Natural killer cell (primary cell): ENCODE results near the gene RSF1. TPM values are rescaled to one million over a fixed set of nuclear protein-coding genes. Genes with fewer than 3 reads are reported as not detected.
"Not testable (repeated sequence)": the region's sequence is repeated elsewhere in the genome, so short reads cannot be mapped to it uniquely, and the experiment has no call there.

ENCODE experiments used
- ATAC-seq, 3 donors: fragments of 150-1000 bp in 2 of 3; fragments of 200-7000 bp in 1 of 3; cut with Tn5 transposase; 1 replicate in 1 of 3; 2 replicates in 2 of 3; pipeline ENCODE4 v1.10.0; 2021; ENCODE audit warnings: mild to moderate bottlenecking in 2 of 3, moderate library complexity in 2 of 3
- DNase-seq, 2 donors: peaks; one replicate each; pipeline versions ENCODE4 v3.0.0 to v3.0.0-alpha.2; 2013 to 2021; ENCODE audit warnings: mixed read lengths in 1 of 2
- H3K27ac ChIP-seq: one replicate; pipeline ENCODE4 v1.5.1; 2013; ENCODE audit warnings: mild to moderate bottlenecking, low read length
- H3K27me3 ChIP-seq: one replicate; pipeline ENCODE4 v1.6.1; 2013; ENCODE audit warnings: low read length; ENCODE audit not compliant: control insufficient read depth, insufficient read depth
- H3K36me3 ChIP-seq: one replicate; pipeline ENCODE4 v1.6.1; 2013; ENCODE audit warnings: low read length; ENCODE audit not compliant: control insufficient read depth, insufficient read depth
- H3K4me1 ChIP-seq: one replicate; pipeline ENCODE4 v1.6.1; 2013; ENCODE audit warnings: low read length; ENCODE audit not compliant: control insufficient read depth, insufficient read depth
- H3K4me3 ChIP-seq: one replicate; pipeline ENCODE4 v1.5.1; 2013; ENCODE audit warnings: low read length
- H3K9me3 ChIP-seq: one replicate; pipeline ENCODE4 v1.6.1; 2013; ENCODE audit warnings: low read length; ENCODE audit not compliant: control insufficient read depth, insufficient read depth
- H3K27ac Mint-ChIP-seq, 2 donors: one replicate each; pipeline ENCODE4 v1.8.0; 2022; ENCODE audit warnings: mild to moderate bottlenecking in 2 of 2, mixed read lengths in 2 of 2, moderate library complexity in 1 of 2
- H3K27me3 Mint-ChIP-seq, 2 donors: one replicate each; pipeline ENCODE4 v1.8.0; 2022; ENCODE audit warnings: low read depth in 2 of 2, mixed read lengths in 2 of 2
- H3K36me3 Mint-ChIP-seq: one replicate; pipeline ENCODE4 v1.8.0; 2022; ENCODE audit warnings: mixed read lengths
- H3K4me1 Mint-ChIP-seq, 2 donors: one replicate each; pipeline ENCODE4 v1.8.0; 2022; ENCODE audit warnings: mixed read lengths in 2 of 2
- H3K4me3 Mint-ChIP-seq: one replicate; pipeline ENCODE4 v1.8.0; 2022; ENCODE audit warnings: mild to moderate bottlenecking, moderate library complexity, mixed read lengths
- H3K9me3 Mint-ChIP-seq, 2 donors: one replicate each; pipeline ENCODE4 v1.8.0; 2022; ENCODE audit warnings: mixed read lengths in 2 of 2
- WGBS: methylation state at CpG from one replicate; pipeline ENCODE4 v1.1.7; 2013; ENCODE audit warnings: missing lambda C conversion rate; ENCODE audit not compliant: insufficient coverage; 5-methylcytosine and 5-hydroxymethylcytosine counted together
- intact Hi-C: fragments of 100-400 bp; cut with micrococcal nuclease; formaldehyde crosslinking; loops from one replicate; pipeline ENCODE4 v1.14.2; 2022
- total RNA-seq, 4 donors: library from RNA; stranded (reverse); fragments of 120-200 nt in 1 of 4; gene quantifications; one replicate each; pipeline versions ENCODE4 v1.2.3 to v1.2.4, GENCODE V29; 2013 to 2022
- TF ChIP-seq, protein P1 (sequence below): fragments of 200-600 bp; IDR thresholded peaks from one replicate; pipeline ENCODE4 v1.8.0; 2022; ENCODE audit warnings: antibody characterized with exemption

The RSF1 gene
- total RNA-seq, 3 donors from 2014 or later (not counting 1 experiment from before 2014, with no cell fraction given) = 87.3 to 119 (median 110) TPM

GRCh38 chr11:77865805-77866204 is 45.3 kb upstream of the RSF1 start:
- ATAC-seq (no peak), DNase-seq (no peak)
- no peaks in the 10 kb centered on the region for H3K27me3 Mint-ChIP-seq
- TF ChIP-seq, protein P1, sequence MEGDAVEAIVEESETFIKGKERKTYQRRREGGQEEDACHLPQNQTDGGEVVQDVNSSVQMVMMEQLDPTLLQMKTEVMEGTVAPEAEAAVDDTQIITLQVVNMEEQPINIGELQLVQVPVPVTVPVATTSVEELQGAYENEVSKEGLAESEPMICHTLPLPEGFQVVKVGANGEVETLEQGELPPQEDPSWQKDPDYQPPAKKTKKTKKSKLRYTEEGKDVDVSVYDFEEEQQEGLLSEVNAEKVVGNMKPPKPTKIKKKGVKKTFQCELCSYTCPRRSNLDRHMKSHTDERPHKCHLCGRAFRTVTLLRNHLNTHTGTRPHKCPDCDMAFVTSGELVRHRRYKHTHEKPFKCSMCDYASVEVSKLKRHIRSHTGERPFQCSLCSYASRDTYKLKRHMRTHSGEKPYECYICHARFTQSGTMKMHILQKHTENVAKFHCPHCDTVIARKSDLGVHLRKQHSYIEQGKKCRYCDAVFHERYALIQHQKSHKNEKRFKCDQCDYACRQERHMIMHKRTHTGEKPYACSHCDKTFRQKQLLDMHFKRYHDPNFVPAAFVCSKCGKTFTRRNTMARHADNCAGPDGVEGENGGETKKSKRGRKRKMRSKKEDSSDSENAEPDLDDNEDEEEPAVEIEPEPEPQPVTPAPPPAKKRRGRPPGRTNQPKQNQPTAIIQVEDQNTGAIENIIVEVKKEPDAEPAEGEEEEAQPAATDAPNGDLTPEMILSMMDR = no peak
- H3K9me3 Mint-ChIP-seq = no peaks in the 10 kb centered on the region
- Histone ChIP-seq H3K27me3 (no peaks in the 10 kb centered on the region), H3K36me3 (peaks cover 3% of the 10 kb centered on the region), H3K27ac (no peak overlapping the region), H3K4me3 (no peak overlapping the region), H3K4me1 (no peaks in the 10 kb centered on the region), H3K9me3 (no peaks in the 10 kb centered on the region)
- no peaks in the 10 kb centered on the region for H3K36me3 Mint-ChIP-seq
- intact Hi-C loops = no loop called here
- 95% methylated on average over 1 of the region's 1 CpG for WGBS
- H3K4me1 Mint-ChIP-seq = no peaks in the 10 kb centered on the region
- no peak overlapping the region for H3K27ac Mint-ChIP-seq
- H3K4me3 Mint-ChIP-seq = no peak overlapping the region

DNA sequence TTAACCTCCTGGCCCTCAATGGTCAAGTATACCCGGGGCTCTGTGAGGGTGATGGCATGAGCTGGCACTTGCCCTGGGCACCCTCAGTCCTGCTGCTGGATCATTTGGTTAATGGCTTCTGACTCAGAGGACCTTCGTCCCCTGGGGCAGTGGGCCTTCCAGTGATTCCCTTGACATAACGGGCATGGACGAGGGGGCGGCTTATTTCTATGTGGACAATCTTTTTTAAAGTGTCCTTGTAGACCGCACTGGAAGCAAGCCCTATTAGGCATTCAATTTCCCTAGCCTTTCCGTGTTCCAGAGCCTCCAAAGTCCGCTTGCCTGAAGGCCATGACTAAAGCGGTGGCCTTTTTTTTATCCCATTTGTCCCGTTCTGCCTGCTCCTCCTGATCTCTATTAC is 40.9 kb upstream of the RSF1 start:
- H3K27ac Mint-ChIP-seq, DNase-seq, H3K27me3 ChIP-seq, H3K27me3 Mint-ChIP-seq, H3K4me3 Mint-ChIP-seq, H3K27ac ChIP-seq, H3K4me3 ChIP-seq, H3K36me3 Mint-ChIP-seq, intact Hi-C loops, H3K4me1 ChIP-seq, ATAC-seq, H3K4me1 Mint-ChIP-seq, H3K9me3 Mint-ChIP-seq, H3K9me3 ChIP-seq, H3K36me3 ChIP-seq: not testable (repeated sequence)
- 96% methylated on average over 10 of the region's 10 CpGs for WGBS

DNA sequence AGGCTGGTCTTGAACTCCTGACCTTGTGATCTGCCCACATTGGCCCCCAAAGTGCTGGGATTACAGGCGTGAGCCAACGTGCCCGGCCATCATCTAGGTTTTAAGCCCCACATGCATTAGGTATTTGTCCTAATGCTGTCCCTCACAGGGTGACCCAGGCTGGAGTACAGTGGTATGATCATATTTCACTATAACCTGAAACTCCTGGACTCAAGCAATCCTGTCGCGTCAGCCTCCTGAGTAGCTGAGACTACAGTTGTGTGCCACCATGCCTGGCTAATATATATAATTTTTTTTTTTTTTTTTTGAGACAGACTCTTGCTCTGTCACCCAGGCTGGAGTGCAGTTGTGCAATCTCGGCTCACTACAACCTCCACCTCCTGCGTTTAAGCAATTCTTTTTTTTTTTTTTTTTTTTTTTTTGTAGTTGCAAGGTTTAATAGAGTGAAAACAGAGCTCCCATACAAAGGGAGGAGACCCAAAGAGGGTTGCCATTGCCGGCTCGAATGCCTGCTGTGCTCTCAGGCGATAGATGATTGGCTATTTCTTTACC is 37.5 kb upstream of the RSF1 start:
- not testable (repeated sequence) for ATAC-seq
- whole genome bisulfite sequencing = over 99% methylated on average over 6 of the region's 10 CpGs

GRCh38 chr11:77854838-77855237 is 34.3 kb upstream of the RSF1 start:
- 97% methylated on average over 2 of the region's 2 CpGs for WGBS
- H3K4me1 Mint-ChIP-seq = peaks cover 0 to under 1% of the 10 kb centered on the region in 2 donors
- H3K9me3 ChIP-seq = peaks cover 9% of the 10 kb centered on the region
- H3K27me3 ChIP-seq = no peaks in the 10 kb centered on the region
- no peak overlapping the region for H3K27ac Mint-ChIP-seq
- no peak for DNase-seq
- no peak overlapping the region for H3K4me3 ChIP-seq
- peaks cover 7% of the 10 kb centered on the region for H3K36me3 Mint-ChIP-seq
- H3K9me3 Mint-ChIP-seq = no peaks in the 10 kb centered on the region
- H3K27me3 Mint-ChIP-seq = no peaks in the 10 kb centered on the region
- H3K27ac ChIP-seq = no peak overlapping the region
- H3K36me3 ChIP-seq = peaks cover 2% of the 10 kb centered on the region
- intact Hi-C loops = no loop called here
- TF ChIP-seq, protein P1 = no peak
- H3K4me1 ChIP-seq = no peaks in the 10 kb centered on the region
- ATAC-seq = no peak
- no peak overlapping the region for H3K4me3 Mint-ChIP-seq

More for the DNA sequence above, 37.5 kb upstream of the RSF1 start:
- H3K9me3 Mint-ChIP-seq, H3K4me3 ChIP-seq, H3K36me3 Mint-ChIP-seq, DNase-seq, H3K4me1 ChIP-seq, H3K27me3 Mint-ChIP-seq, H3K36me3 ChIP-seq, H3K27me3 ChIP-seq, H3K9me3 ChIP-seq, intact Hi-C loops, H3K27ac ChIP-seq, H3K4me1 Mint-ChIP-seq, H3K27ac Mint-ChIP-seq, H3K4me3 Mint-ChIP-seq: not testable (repeated sequence)
